ENCODE measurements around the gene TTC9.

DNA sequence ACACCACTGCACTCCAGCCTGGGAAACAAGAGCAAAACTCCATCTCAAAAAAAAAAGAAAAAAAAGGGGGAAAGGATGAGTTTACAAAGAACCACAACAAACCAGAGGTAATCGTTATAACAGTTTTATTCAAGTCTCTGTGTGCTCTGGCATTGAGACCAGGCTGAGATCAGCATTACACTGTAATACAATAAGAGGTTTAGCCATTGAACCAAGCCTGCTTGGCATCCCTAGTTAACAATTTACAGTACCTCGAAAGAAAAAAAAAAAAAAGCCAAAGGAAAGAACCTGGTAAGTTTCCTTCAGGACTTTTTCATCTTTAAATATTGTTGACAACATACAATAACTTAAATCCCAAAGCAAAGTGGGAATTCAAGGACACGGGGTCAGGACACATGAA, 80.7 kb downstream of the TTC9 start:
- TF ChIP-seq GATA2 (IDR thresholded peaks at IDR 0.05; ENCODE audit: low read depth, low read length): no peak
- TF ChIP-seq GATA3 (IDR thresholded peaks at IDR 0.05; ENCODE audit: low read depth, low read length): no peak
